Measurements from ENCODE around the gene CASQ2. TPM values are rescaled to one million over a fixed set of nuclear protein-coding genes. Genes with fewer than 3 reads are reported as not detected.

The CASQ2 gene
- total and polyA plus RNA-seq, 2 of the 4 experiments (the other 2 are of a cell fraction): not detected

DNA sequence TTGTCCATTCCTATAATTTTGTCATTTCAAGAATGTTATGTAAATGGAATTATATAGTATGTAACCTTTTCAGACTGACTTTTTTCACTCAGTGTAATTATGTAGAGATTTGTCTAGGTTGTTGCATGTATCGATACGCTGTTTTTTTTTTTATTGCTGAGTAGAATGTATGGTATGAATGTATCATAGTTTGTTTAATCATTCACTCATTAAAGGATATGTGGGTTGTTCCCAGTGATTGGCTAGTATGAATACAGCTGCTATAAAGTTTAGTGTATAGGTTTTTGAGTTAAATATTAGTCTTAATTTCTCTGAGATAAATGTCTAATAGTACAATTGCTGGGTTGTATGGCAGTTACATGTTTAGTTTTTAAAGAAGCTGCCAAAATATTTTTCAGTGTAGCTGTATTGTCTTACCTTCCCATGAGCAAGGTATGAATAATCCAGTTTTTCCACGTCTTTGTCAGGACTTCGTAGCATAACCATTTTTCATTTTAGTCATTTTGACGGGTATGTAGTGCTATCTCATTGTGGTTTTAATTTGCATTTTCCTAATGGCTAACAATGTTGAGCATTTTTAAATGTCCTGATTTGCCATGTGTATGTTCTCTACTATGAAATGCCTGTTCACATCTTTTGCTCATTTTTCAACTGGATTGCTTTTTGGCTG is 22.4 kb downstream of the CASQ2 start:
- CTCF ChIA-PET: no interaction called here
- H3K36me3 ChIP-seq (ENCODE audit: control insufficient read depth, insufficient read depth, low read length): no peaks in the 10 kb centered on the region
- in situ Hi-C loops (cut with MboI; ENCODE audit: low sequenced_read_pairs) (no loop called here), dilution Hi-C loops (cut with HindIII; ENCODE audit: low sequenced_read_pairs, unreplicated experiment) (no loop called here), intact Hi-C loops (cut with micrococcal nuclease) (no loop called here)
- H3K18ac ChIP-seq (ENCODE audit: low read depth, low read length): no peak overlapping the region
- BruUV-seq (replicated peaks): no TSS peak
- H4K20me1 ChIP-seq (ENCODE audit: insufficient read depth, low read length): no peaks in the 10 kb centered on the region
- TF ChIP-seq FOS (IDR thresholded peaks at IDR 0.05; ENCODE audit: low read depth, low read length): no peak
- no peak for TF ChIP-seq CHD1 (IDR thresholded peaks at IDR 0.05; ENCODE audit: low read depth, low read length)
- TF ChIP-seq, protein P1, sequence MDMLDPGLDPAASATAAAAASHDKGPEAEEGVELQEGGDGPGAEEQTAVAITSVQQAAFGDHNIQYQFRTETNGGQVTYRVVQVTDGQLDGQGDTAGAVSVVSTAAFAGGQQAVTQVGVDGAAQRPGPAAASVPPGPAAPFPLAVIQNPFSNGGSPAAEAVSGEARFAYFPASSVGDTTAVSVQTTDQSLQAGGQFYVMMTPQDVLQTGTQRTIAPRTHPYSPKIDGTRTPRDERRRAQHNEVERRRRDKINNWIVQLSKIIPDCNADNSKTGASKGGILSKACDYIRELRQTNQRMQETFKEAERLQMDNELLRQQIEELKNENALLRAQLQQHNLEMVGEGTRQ (IDR thresholded peaks at IDR 0.05; ENCODE audit: low read depth, low read length): no peak
- TF ChIP-seq, protein P2, sequence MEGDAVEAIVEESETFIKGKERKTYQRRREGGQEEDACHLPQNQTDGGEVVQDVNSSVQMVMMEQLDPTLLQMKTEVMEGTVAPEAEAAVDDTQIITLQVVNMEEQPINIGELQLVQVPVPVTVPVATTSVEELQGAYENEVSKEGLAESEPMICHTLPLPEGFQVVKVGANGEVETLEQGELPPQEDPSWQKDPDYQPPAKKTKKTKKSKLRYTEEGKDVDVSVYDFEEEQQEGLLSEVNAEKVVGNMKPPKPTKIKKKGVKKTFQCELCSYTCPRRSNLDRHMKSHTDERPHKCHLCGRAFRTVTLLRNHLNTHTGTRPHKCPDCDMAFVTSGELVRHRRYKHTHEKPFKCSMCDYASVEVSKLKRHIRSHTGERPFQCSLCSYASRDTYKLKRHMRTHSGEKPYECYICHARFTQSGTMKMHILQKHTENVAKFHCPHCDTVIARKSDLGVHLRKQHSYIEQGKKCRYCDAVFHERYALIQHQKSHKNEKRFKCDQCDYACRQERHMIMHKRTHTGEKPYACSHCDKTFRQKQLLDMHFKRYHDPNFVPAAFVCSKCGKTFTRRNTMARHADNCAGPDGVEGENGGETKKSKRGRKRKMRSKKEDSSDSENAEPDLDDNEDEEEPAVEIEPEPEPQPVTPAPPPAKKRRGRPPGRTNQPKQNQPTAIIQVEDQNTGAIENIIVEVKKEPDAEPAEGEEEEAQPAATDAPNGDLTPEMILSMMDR (conservative IDR thresholded peaks at IDR 0.05; ENCODE audit: low read depth, low read length): no peak
- no peak for TF ChIP-seq MAZ (IDR thresholded peaks at IDR 0.05; ENCODE audit: borderline replicate concordance, low read depth, low read length)
- no peak for TF ChIP-seq MXI1 (IDR thresholded peaks at IDR 0.05; ENCODE audit: borderline replicate concordance, low read depth, low read length)
- no peak for TF ChIP-seq CEBPB (IDR thresholded peaks at IDR 0.05; ENCODE audit: low read depth, low read length)
- TF ChIP-seq RAD21 (IDR thresholded peaks at IDR 0.05; ENCODE audit: low read length): no peak
- no peak for TF ChIP-seq BHLHE40 (IDR thresholded peaks at IDR 0.05; ENCODE audit: low read depth, low read length)
- TF ChIP-seq, protein P3, sequence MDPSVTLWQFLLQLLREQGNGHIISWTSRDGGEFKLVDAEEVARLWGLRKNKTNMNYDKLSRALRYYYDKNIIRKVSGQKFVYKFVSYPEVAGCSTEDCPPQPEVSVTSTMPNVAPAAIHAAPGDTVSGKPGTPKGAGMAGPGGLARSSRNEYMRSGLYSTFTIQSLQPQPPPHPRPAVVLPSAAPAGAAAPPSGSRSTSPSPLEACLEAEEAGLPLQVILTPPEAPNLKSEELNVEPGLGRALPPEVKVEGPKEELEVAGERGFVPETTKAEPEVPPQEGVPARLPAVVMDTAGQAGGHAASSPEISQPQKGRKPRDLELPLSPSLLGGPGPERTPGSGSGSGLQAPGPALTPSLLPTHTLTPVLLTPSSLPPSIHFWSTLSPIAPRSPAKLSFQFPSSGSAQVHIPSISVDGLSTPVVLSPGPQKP (IDR thresholded peaks at IDR 0.05; ENCODE audit: borderline replicate concordance, low read depth, low read length): no peak
- TF ChIP-seq POLR2A (IDR thresholded peaks at IDR 0.05; ENCODE audit: low read depth, low read length): no peak
- TF ChIP-seq MAFK (IDR thresholded peaks at IDR 0.05; ENCODE audit: low read depth, low read length): no peak
- TF ChIP-seq RFX5 (IDR thresholded peaks at IDR 0.05; ENCODE audit: low read depth, low read length): no peak
- no peak for TF ChIP-seq SMC3 (IDR thresholded peaks at IDR 0.05; ENCODE audit: low read depth, low read length)
- no peak for TF ChIP-seq NFE2L2 (IDR thresholded peaks at IDR 0.05; ENCODE audit: low read depth, low read length)
- TF ChIP-seq RCOR1 (IDR thresholded peaks at IDR 0.05; ENCODE audit: insufficient replicate concordance, low read length): no peak
- no peak overlapping the region for H2BK120ac ChIP-seq (ENCODE audit: low read depth, low read length)
- no peaks in the 10 kb centered on the region for H3K4me1 ChIP-seq (ENCODE audit: control insufficient read depth, insufficient read depth, low read length)
- H2AK9ac ChIP-seq (replicated peaks; ENCODE audit: low read depth, low read length, poor library complexity): no peak overlapping the region
- no peak overlapping the region for H3K9ac ChIP-seq (ENCODE audit: low read depth, low read length)
- no peak overlapping the region for H3K23ac ChIP-seq (ENCODE audit: low read depth, low read length)
- POLR2A ChIA-PET (ENCODE audit: unreplicated experiment): no interaction called here
- WGBS, 2 experiments (ENCODE audit: extremely low coverage in 2 of 2, insufficient read length in 1 of 2): no CpG with 5 or more reads among the region's 5 CpGs
- no peak overlapping the region for H3K14ac ChIP-seq (replicated peaks; ENCODE audit: low read depth, low read length)
- H4K5ac ChIP-seq (ENCODE audit: low read depth, low read length): no peak overlapping the region
- H4K8ac ChIP-seq (ENCODE audit: low read depth in 2 of 2, low read length in 2 of 2): no peak overlapping the region
- no peak overlapping the region for H4K91ac ChIP-seq (ENCODE audit: insufficient read depth, low read depth, low read length)
- H3K4me2 ChIP-seq (ENCODE audit: low read depth, low read length): no peak overlapping the region
- no peak overlapping the region for H2BK5ac ChIP-seq (ENCODE audit: low read depth, low read length, poor library complexity, severe bottlenecking)
- H3K56ac ChIP-seq (ENCODE audit: extremely low read depth, insufficient read depth, low read length): no peak overlapping the region
- H2AFZ ChIP-seq (replicated peaks; ENCODE audit: low read length, poor library complexity): no peak overlapping the region
- H2BK20ac ChIP-seq (ENCODE audit: low read depth, low read length): no peak overlapping the region
- H2AK5ac ChIP-seq (ENCODE audit: low read depth, low read length): no peak overlapping the region
- ATAC-seq (ENCODE audit: low read depth) (no peak), DNase-seq (no peak)
- H3K4me3 ChIP-seq (ENCODE audit: insufficient read depth, low read depth, low read length): no peak overlapping the region
- no peak overlapping the region for H3K27ac ChIP-seq (ENCODE audit: insufficient read depth, low read length)
- H3K9me1 ChIP-seq (ENCODE audit: insufficient read depth, low read length): no peaks in the 10 kb centered on the region
- H3K79me1 ChIP-seq (ENCODE audit: low read depth in 1 of 2, low read length in 2 of 2): no peaks in the 10 kb centered on the region
- H2BK15ac ChIP-seq (ENCODE audit: low read depth, low read length): no peak overlapping the region
- peaks cover 6% of the 10 kb centered on the region for H3K27me3 ChIP-seq (ENCODE audit: control insufficient read depth, insufficient read depth, low read length)
- no peak overlapping the region for H3K4ac ChIP-seq (ENCODE audit: low read depth, low read length)
- no peaks in the 10 kb centered on the region for H3K9me3 ChIP-seq (ENCODE audit: control insufficient read depth, insufficient read depth, low read length)

Measured in IMR-90 (cell line).